HCT116 (cell line): ENCODE measurements around the gene MACROH2A1. TPM values are rescaled to one million over a fixed set of nuclear protein-coding genes. Genes with fewer than 3 reads are reported as not detected.

Experiments used
- ATAC-seq: fragments of 200-7000 bp; cut with Tn5 transposase; 2 replicates; pipeline ENCODE4 v1.9.1; 2020; ENCODE audit warnings: mild to moderate bottlenecking, moderate library complexity
- BruUV-seq: library from RNA; stranded (reverse); fragments of 400-500 nt; replicated peaks from 2 replicates; lab custom pipeline; 2021; lab: Mats Ljungman, UMichigan
- CTCF ChIA-PET: fragments of 300-600 bp; sonication (Branson Sonifier 250); formaldehyde crosslinking; loops from one replicate; lab custom pipeline; 2021; ENCODE audit warnings: antibody characterized with exemption; lab: Charles Lee
- POLR2A ChIA-PET: fragments of 300-600, 350-600 bp; sonication (Branson Sonifier 250); formaldehyde crosslinking; loops from one replicate; lab custom pipeline; 2021; ENCODE audit warnings: antibody characterized with exemption; lab: Charles Lee
- RAD21 ChIA-PET, 2 experiments: fragments of 300-600 bp; sonication (Branson Sonifier 250); formaldehyde crosslinking; loops; one replicate each; lab custom pipeline; 2023; ENCODE audit warnings: low total read pairs in 2 of 2; ENCODE audit not compliant: uncharacterized antibody in 2 of 2, unreplicated experiment in 2 of 2, low non-redundant PET in 1 of 2; lab: Charles Lee
- DNase-seq: peaks from one replicate; pipeline ENCODE4 v3.0.0-alpha.2; 2010; ENCODE audit warnings: low read depth, low spot score
- H2AFZ ChIP-seq: fragments of 200-600 bp; shearing (Covaris generic), sonication (generic); 2 replicates; pipeline ENCODE4 v1.6.1; 2017; ENCODE audit warnings: low read depth, mixed run types, mixed read lengths, antibody characterized with exemption, low read length; ENCODE audit not compliant: poor library complexity, severe bottlenecking
- H3K27ac ChIP-seq: 2 replicates; pipeline ENCODE4 v1.5.1; 2012; ENCODE audit warnings: low read depth, low read length
- H3K27me3 ChIP-seq: fragments of 200-600 bp; sonication (generic); 2 replicates; pipeline ENCODE4 v1.6.1; 2016; ENCODE audit warnings: mixed run types, low read length, mixed read lengths; ENCODE audit not compliant: insufficient read depth
- H3K36me3 ChIP-seq, 2 experiments: fragments of 200-500 bp in 1 of 2; fragments of 200-600 bp in 1 of 2; sonication (Bioruptor generic) in 1 of 2; sonication (generic) in 1 of 2; 2 replicates each; pipeline versions ENCODE4 v1.5.1 to v1.6.1; 2014 to 2016; ENCODE audit warnings: low read length in 2 of 2, inconsistent platforms in 1 of 2, mixed read lengths in 1 of 2, mixed run types in 1 of 2; ENCODE audit not compliant: insufficient read depth in 2 of 2, control insufficient read depth in 1 of 2
- H3K4me1 ChIP-seq, 2 experiments: fragments of 200-600 bp in 1 of 2; sonication (generic) in 1 of 2; 2 replicates each; pipeline versions ENCODE4 v1.5.1 to v1.6.1; 2012 to 2017; ENCODE audit warnings: low read length in 2 of 2, inconsistent platforms in 1 of 2, mild to moderate bottlenecking in 1 of 2, mixed read lengths in 1 of 2, mixed run types in 1 of 2, moderate library complexity in 1 of 2; ENCODE audit not compliant: insufficient read depth in 2 of 2, control insufficient read depth in 1 of 2
- H3K4me2 ChIP-seq: fragments of 200-600 bp; sonication (generic); 2 replicates; pipeline ENCODE4 v1.6.1; 2017; ENCODE audit warnings: mixed run types, low read length, mixed read lengths
- H3K4me3 ChIP-seq, 2 experiments: fragments of 200-600 bp in 1 of 2; sonication (generic) in 1 of 2; replicated peaks in 1 of 2; 2 replicates each; pipeline ENCODE4 v1.5.1; 2011 to 2016; ENCODE audit warnings: low read length in 2 of 2, control low read depth in 1 of 2, low read depth in 1 of 2, mild to moderate bottlenecking in 1 of 2, mixed read lengths in 1 of 2, mixed run types in 1 of 2
- H3K79me2 ChIP-seq: fragments of 200-600 bp; sonication (generic); 2 replicates; pipeline ENCODE4 v1.6.1; 2017; ENCODE audit warnings: mild to moderate bottlenecking, mixed run types, low read length, moderate library complexity, mixed read lengths; ENCODE audit not compliant: insufficient read depth
- H3K9ac ChIP-seq: fragments of 200-600 bp; sonication (generic); 2 replicates; pipeline ENCODE4 v1.6.1; 2016; ENCODE audit warnings: low read length, mixed read lengths
- H3K9me2 ChIP-seq: fragments of 200-600 bp; sonication (generic), shearing (Covaris generic); 2 replicates; pipeline ENCODE4 v1.6.1; 2017; ENCODE audit warnings: mixed run types, mild to moderate bottlenecking, moderate library complexity; ENCODE audit not compliant: insufficient read depth
- H3K9me3 ChIP-seq, 2 experiments: fragments of 200-500 bp in 1 of 2; fragments of 200-600 bp in 1 of 2; sonication (Bioruptor generic) in 1 of 2; sonication (generic) in 1 of 2; 2 replicates each; pipeline ENCODE4 v1.6.1; 2014 to 2017; ENCODE audit warnings: low read length in 2 of 2, mixed read lengths in 2 of 2, inconsistent platforms in 1 of 2, low read depth in 1 of 2, mild to moderate bottlenecking in 1 of 2, mixed run types in 1 of 2, moderate library complexity in 1 of 2; ENCODE audit not compliant: control insufficient read depth in 1 of 2, insufficient read depth in 1 of 2
- H4K20me1 ChIP-seq: fragments of 200-600 bp; sonication (generic), shearing (Covaris generic); 2 replicates; pipeline ENCODE4 v1.6.1; 2017; ENCODE audit warnings: mixed run types, mild to moderate bottlenecking, moderate library complexity; ENCODE audit not compliant: insufficient read depth
- CBX3 ChIP-seq: IDR thresholded peaks from 2 replicates; pipeline ENCODE4 v1.6.1; 2012; ENCODE audit warnings: low read depth
- CEBPB ChIP-seq: IDR thresholded peaks from 2 replicates; pipeline ENCODE4 v1.6.1; 2012; ENCODE audit warnings: low read depth
- EGR1 ChIP-seq: IDR thresholded peaks from 2 replicates; pipeline ENCODE4 v1.6.1; 2012; ENCODE audit warnings: low read depth
- EZH2 ChIP-seq: fragments of 200-600 bp; sonication (generic); IDR thresholded peaks from 2 replicates; pipeline ENCODE4 v1.6.1; 2017; ENCODE audit warnings: antibody characterized with exemption, mixed run types
- EZH2phosphoT487 ChIP-seq: fragments of 200-600 bp; IDR thresholded peaks from 2 replicates; pipeline ENCODE4 v1.6.1; 2018; ENCODE audit warnings: antibody characterized with exemption, borderline replicate concordance
- FOSL1 ChIP-seq: IDR thresholded peaks from 2 replicates; pipeline ENCODE4 v1.6.1; 2012; ENCODE audit warnings: low read depth
- JUND ChIP-seq: IDR thresholded peaks from 2 replicates; pipeline ENCODE4 v1.6.1; 2012
- POLR2A ChIP-seq: IDR thresholded peaks from 2 replicates; pipeline ENCODE4 v1.7.0; 2011; ENCODE audit warnings: borderline replicate concordance; ENCODE audit not compliant: insufficient read depth, insufficient read length; ENCODE audit errors: extremely low read depth
- SIN3A ChIP-seq: IDR thresholded peaks from 2 replicates; pipeline ENCODE4 v1.6.1; 2012; ENCODE audit warnings: low read depth
- SP1 ChIP-seq: IDR thresholded peaks from 2 replicates; pipeline ENCODE4 v1.6.1; 2012; ENCODE audit warnings: low read depth
- SRF ChIP-seq: IDR thresholded peaks from 2 replicates; pipeline ENCODE4 v1.6.1; 2012; ENCODE audit warnings: low read depth
- TCF7L2 ChIP-seq: IDR thresholded peaks from 2 replicates; pipeline ENCODE4 v1.7.0; 2011; ENCODE audit warnings: borderline replicate concordance, inconsistent platforms; ENCODE audit not compliant: insufficient read depth, insufficient read length; ENCODE audit errors: extremely low read depth
- YY1 ChIP-seq: IDR thresholded peaks from 2 replicates; pipeline ENCODE4 v1.6.1; 2011; ENCODE audit warnings: low read length, low read depth, moderate library complexity, mild to moderate bottlenecking; ENCODE audit not compliant: insufficient replicate concordance; ENCODE audit errors: extremely low read depth
- ZFX ChIP-seq: fragments of 450-650 bp; IDR thresholded peaks from 2 replicates; pipeline ENCODE4 v1.6.1; 2017
- ZNF274 ChIP-seq: fragments of 200-500 bp; sonication (Bioruptor generic); IDR thresholded peaks from 2 replicates; pipeline ENCODE4 v1.6.1; 2014; ENCODE audit warnings: mild to moderate bottlenecking, low read depth, low read length, inconsistent platforms
- intact Hi-C: fragments of 100-400 bp; cut with micrococcal nuclease; formaldehyde crosslinking; loops from 2 replicates; pipeline ENCODE4 v1.10.0; 2022
- total RNA-seq: library from RNA; stranded (reverse); gene quantifications from one replicate; pipeline ENCODE4 v1.2.1, GENCODE V29; 2021; ENCODE audit not compliant: unreplicated experiment
- TF ChIP-seq, protein P1 (sequence below): IDR thresholded peaks from 2 replicates; pipeline ENCODE4 v1.6.1; 2012; ENCODE audit warnings: low read depth
- TF ChIP-seq, protein P2 (sequence below): IDR thresholded peaks from 2 replicates; pipeline ENCODE4 v1.6.1; 2012
- TF ChIP-seq, protein P3 (sequence below): IDR thresholded peaks from 2 replicates; pipeline ENCODE4 v1.6.1; 2012
- TF ChIP-seq, protein P4 (sequence below): IDR thresholded peaks from 2 replicates; pipeline ENCODE4 v1.6.1; 2011; ENCODE audit warnings: mild to moderate bottlenecking, low read length, moderate library complexity; ENCODE audit not compliant: insufficient replicate concordance; ENCODE audit errors: extremely low read depth
- TF ChIP-seq, protein P5 (sequence below), 3 experiments: fragments of 200-600 bp in 1 of 3; sonication (generic) in 1 of 3; IDR thresholded peaks in 2 of 3; conservative IDR thresholded peaks in 1 of 3; 2 replicates each; pipeline ENCODE4 v1.5.1; 2012 to 2017; ENCODE audit warnings: low read depth in 2 of 3, low read length in 2 of 3, antibody characterized with exemption in 1 of 3, borderline replicate concordance in 1 of 3, control low read depth in 1 of 3, mild to moderate bottlenecking in 1 of 3, mixed read lengths in 1 of 3, mixed run types in 1 of 3, moderate library complexity in 1 of 3; ENCODE audit not compliant: insufficient read depth in 1 of 3

The MACROH2A1 gene
- total RNA-seq, 1 experiment from 2014 or later = 218 TPM

DNA sequence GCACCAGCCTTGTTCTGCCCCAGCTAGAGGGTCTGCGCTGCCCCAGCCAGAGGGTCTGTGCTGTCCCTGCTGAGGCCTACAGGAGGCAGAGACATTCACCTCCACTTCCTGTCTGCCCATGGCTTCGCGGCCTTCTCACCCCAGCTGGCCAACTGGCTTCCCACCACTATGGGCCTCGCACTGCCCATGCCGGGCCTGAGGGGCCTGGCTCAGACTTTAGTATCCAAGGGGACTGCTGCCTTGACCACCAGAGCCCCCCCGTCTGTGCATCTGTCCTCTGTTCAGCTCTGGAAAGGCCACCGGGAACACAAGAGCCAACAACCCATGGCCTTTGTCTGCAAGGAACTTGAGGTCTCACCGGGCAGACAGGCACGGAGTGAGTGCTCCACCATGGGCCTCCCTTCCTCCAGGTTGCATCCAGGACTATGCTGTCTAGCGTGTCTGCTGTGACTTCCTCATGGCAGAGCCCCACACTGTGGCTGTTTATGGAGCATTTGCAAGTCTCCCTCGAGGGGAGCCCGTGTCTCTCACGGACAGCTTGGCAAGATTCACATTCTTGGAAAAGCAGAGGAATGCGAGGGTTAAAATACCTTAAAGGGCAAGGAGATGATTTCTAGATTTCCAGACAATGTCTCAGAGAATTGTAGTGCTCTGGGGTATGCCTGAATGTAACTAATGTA, 46.4 kb upstream of the MACROH2A1 start:
- no TSS peak for BruUV-seq
- intact Hi-C loops = no loop called here
- no peaks in the 10 kb centered on the region for H3K9me2 ChIP-seq
- H3K9me3 ChIP-seq = no peaks in the 10 kb centered on the region
- ChIA-PET CTCF (interaction anchor here (1.4 kb wide), 1 partner anchor 17 kb away, joined by 4 read pairs; no protein-coding TSS in a partner anchor), POLR2A (no interaction called here), RAD21 (no interaction called here)
- DNase-seq (no peak), ATAC-seq (no peak)
- H3K27ac ChIP-seq = no peak overlapping the region
- H4K20me1 ChIP-seq = no peaks in the 10 kb centered on the region
- TF ChIP-seq SIN3A = no peak
- no peak for TF ChIP-seq JUND
- no peak for TF ChIP-seq ZFX
- TF ChIP-seq EGR1 = no peak
- TF ChIP-seq, protein P1, sequence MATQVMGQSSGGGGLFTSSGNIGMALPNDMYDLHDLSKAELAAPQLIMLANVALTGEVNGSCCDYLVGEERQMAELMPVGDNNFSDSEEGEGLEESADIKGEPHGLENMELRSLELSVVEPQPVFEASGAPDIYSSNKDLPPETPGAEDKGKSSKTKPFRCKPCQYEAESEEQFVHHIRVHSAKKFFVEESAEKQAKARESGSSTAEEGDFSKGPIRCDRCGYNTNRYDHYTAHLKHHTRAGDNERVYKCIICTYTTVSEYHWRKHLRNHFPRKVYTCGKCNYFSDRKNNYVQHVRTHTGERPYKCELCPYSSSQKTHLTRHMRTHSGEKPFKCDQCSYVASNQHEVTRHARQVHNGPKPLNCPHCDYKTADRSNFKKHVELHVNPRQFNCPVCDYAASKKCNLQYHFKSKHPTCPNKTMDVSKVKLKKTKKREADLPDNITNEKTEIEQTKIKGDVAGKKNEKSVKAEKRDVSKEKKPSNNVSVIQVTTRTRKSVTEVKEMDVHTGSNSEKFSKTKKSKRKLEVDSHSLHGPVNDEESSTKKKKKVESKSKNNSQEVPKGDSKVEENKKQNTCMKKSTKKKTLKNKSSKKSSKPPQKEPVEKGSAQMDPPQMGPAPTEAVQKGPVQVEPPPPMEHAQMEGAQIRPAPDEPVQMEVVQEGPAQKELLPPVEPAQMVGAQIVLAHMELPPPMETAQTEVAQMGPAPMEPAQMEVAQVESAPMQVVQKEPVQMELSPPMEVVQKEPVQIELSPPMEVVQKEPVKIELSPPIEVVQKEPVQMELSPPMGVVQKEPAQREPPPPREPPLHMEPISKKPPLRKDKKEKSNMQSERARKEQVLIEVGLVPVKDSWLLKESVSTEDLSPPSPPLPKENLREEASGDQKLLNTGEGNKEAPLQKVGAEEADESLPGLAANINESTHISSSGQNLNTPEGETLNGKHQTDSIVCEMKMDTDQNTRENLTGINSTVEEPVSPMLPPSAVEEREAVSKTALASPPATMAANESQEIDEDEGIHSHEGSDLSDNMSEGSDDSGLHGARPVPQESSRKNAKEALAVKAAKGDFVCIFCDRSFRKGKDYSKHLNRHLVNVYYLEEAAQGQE = no peak
- TF ChIP-seq ZNF274 = no peak
- no peak for TF ChIP-seq SP1
- TF ChIP-seq YY1 = no peak
- TF ChIP-seq FOSL1 = no peak
- TF ChIP-seq EZH2 = no peak
- TF ChIP-seq TCF7L2 = no peak
- TF ChIP-seq EZH2phosphoT487 = no peak
- TF ChIP-seq, protein P2, sequence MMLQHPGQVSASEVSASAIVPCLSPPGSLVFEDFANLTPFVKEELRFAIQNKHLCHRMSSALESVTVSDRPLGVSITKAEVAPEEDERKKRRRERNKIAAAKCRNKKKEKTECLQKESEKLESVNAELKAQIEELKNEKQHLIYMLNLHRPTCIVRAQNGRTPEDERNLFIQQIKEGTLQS = no peak
- TF ChIP-seq CBX3 = no peak
- no peak for TF ChIP-seq POLR2A
- no peak for TF ChIP-seq SRF
- TF ChIP-seq, protein P3, sequence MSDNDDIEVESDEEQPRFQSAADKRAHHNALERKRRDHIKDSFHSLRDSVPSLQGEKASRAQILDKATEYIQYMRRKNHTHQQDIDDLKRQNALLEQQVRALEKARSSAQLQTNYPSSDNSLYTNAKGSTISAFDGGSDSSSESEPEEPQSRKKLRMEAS = no peak
- TF ChIP-seq, protein P4, sequence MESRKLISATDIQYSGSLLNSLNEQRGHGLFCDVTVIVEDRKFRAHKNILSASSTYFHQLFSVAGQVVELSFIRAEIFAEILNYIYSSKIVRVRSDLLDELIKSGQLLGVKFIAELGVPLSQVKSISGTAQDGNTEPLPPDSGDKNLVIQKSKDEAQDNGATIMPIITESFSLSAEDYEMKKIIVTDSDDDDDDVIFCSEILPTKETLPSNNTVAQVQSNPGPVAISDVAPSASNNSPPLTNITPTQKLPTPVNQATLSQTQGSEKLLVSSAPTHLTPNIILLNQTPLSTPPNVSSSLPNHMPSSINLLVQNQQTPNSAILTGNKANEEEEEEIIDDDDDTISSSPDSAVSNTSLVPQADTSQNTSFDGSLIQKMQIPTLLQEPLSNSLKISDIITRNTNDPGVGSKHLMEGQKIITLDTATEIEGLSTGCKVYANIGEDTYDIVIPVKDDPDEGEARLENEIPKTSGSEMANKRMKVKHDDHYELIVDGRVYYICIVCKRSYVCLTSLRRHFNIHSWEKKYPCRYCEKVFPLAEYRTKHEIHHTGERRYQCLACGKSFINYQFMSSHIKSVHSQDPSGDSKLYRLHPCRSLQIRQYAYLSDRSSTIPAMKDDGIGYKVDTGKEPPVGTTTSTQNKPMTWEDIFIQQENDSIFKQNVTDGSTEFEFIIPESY = no peak
- TF ChIP-seq, protein P5, sequence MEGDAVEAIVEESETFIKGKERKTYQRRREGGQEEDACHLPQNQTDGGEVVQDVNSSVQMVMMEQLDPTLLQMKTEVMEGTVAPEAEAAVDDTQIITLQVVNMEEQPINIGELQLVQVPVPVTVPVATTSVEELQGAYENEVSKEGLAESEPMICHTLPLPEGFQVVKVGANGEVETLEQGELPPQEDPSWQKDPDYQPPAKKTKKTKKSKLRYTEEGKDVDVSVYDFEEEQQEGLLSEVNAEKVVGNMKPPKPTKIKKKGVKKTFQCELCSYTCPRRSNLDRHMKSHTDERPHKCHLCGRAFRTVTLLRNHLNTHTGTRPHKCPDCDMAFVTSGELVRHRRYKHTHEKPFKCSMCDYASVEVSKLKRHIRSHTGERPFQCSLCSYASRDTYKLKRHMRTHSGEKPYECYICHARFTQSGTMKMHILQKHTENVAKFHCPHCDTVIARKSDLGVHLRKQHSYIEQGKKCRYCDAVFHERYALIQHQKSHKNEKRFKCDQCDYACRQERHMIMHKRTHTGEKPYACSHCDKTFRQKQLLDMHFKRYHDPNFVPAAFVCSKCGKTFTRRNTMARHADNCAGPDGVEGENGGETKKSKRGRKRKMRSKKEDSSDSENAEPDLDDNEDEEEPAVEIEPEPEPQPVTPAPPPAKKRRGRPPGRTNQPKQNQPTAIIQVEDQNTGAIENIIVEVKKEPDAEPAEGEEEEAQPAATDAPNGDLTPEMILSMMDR (IDR thresholded peaks at IDR 0.05 in 2 of 3, conservative IDR thresholded peaks at IDR 0.05 in 1 of 3; ENCODE audit: borderline replicate concordance in 1 of 3, insufficient read depth in 1 of 3, low read depth in 2 of 3, low read length in 2 of 3) = no peak
- no peak for TF ChIP-seq CEBPB
- no peak overlapping the region for H3K9ac ChIP-seq
- no peak overlapping the region for H3K4me3 ChIP-seq
- H3K27me3 ChIP-seq = no peaks in the 10 kb centered on the region; the same call in 1 of the 2 replicates
- H3K4me1 ChIP-seq = no peaks in the 10 kb centered on the region
- H3K4me2 ChIP-seq = no peak overlapping the region
- no peaks in the 10 kb centered on the region for H3K79me2 ChIP-seq
- H2AFZ ChIP-seq = no peak overlapping the region
- H3K36me3 ChIP-seq = no peaks in the 10 kb centered on the region
